Neural progenitor cell (in vitro differentiated cells): ENCODE results near the gene TMEM231. TPM values are rescaled to one million over a fixed set of nuclear protein-coding genes. Genes with fewer than 3 reads are reported as not detected.
"Not testable (repeated sequence)": the region's sequence is repeated elsewhere in the genome, so short reads cannot be mapped to it uniquely, and the experiment has no call there.

Experiments
- DNase-seq: peaks from one replicate; pipeline ENCODE4 v3.0.0-alpha.2; 2016; ENCODE audit warnings: low spot score
- H2AFZ ChIP-seq: fragments of 200-600 bp; sonication (generic); replicated peaks from 2 replicates; pipeline ENCODE4 v1.6.1; 2016; ENCODE audit warnings: antibody characterized with exemption
- H3F3A ChIP-seq: fragments of 200-600 bp; sonication (generic); 2 replicates; pipeline ENCODE4 v1.6.1; 2016; ENCODE audit warnings: antibody characterized with exemption, low read depth
- H3K27ac ChIP-seq: fragments of 200-600 bp; sonication (generic); 2 replicates; pipeline ENCODE4 v1.5.1; 2016; ENCODE audit warnings: mild to moderate bottlenecking
- H3K27me3 ChIP-seq: fragments of 200-600 bp; sonication (generic); 2 replicates; pipeline ENCODE4 v1.6.1; 2016; ENCODE audit warnings: mild to moderate bottlenecking, moderate library complexity
- H3K36me3 ChIP-seq: fragments of 200-600 bp; sonication (generic); 2 replicates; pipeline ENCODE4 v1.5.1; 2016
- H3K4me1 ChIP-seq: fragments of 200-600 bp; sonication (generic); 2 replicates; pipeline ENCODE4 v1.6.1; 2016; ENCODE audit warnings: mixed run types
- H3K4me2 ChIP-seq: fragments of 200-600 bp; sonication (generic); 2 replicates; pipeline ENCODE4 v1.6.1; 2016
- H3K4me3 ChIP-seq: fragments of 200-600 bp; sonication (generic); 2 replicates; pipeline ENCODE4 v1.5.1; 2016
- H3K79me2 ChIP-seq: fragments of 200-600 bp; sonication (generic); 2 replicates; pipeline ENCODE4 v1.6.1; 2016; ENCODE audit warnings: low read depth
- H3K9ac ChIP-seq: fragments of 200-600 bp; sonication (generic); 2 replicates; pipeline ENCODE4 v1.6.1; 2016
- H3K9me3 ChIP-seq: fragments of 200-600 bp; sonication (generic); 2 replicates; pipeline ENCODE4 v1.5.1; 2016; ENCODE audit warnings: low read depth
- H4K20me1 ChIP-seq: fragments of 200-600 bp; sonication (generic); 2 replicates; pipeline ENCODE4 v1.6.1; 2016; ENCODE audit warnings: low read depth
- H3K27ac Mint-ChIP-seq: 3 replicates; pipeline ENCODE4 v1.8.0; 2021; ENCODE audit warnings: mixed read lengths
- H3K27me3 Mint-ChIP-seq: 2 replicates; pipeline ENCODE4 v1.8.0; 2022; ENCODE audit warnings: low read depth, mild to moderate bottlenecking, inconsistent platforms, moderate library complexity, mixed read lengths; ENCODE audit not compliant: insufficient read depth
- H3K36me3 Mint-ChIP-seq: 3 replicates; pipeline ENCODE4 v1.8.0; 2021; ENCODE audit warnings: mixed read lengths
- H3K4me1 Mint-ChIP-seq: 3 replicates; pipeline ENCODE4 v1.8.0; 2021; ENCODE audit warnings: mixed read lengths
- H3K4me3 Mint-ChIP-seq: 3 replicates; pipeline ENCODE4 v1.8.0; 2021; ENCODE audit warnings: mild to moderate bottlenecking, moderate library complexity, mixed read lengths
- H3K9me3 Mint-ChIP-seq: 3 replicates; pipeline ENCODE4 v1.8.0; 2020; ENCODE audit warnings: mixed read lengths
- CTCF ChIP-seq: fragments of 200-600 bp; sonication (generic); IDR thresholded peaks from 2 replicates; pipeline ENCODE4 v1.5.1; 2017; ENCODE audit warnings: antibody characterized with exemption, mild to moderate bottlenecking
- EZH2 ChIP-seq: fragments of 200-600 bp; sonication (generic); IDR thresholded peaks from 2 replicates; pipeline ENCODE4 v1.6.1; 2017; ENCODE audit warnings: antibody characterized with exemption, mild to moderate bottlenecking, moderate library complexity
- EZH2phosphoT487 ChIP-seq: fragments of 200-600 bp; sonication (generic); IDR thresholded peaks from 2 replicates; pipeline ENCODE4 v1.6.1; 2017; ENCODE audit warnings: antibody characterized with exemption
- total RNA-seq: library from RNA; depleted of rRNA; stranded (reverse); fragments of >200 nt; gene quantifications from 2 replicates; pipeline ENCODE4 v1.2.3, GENCODE V29; 2015; ENCODE audit warnings: low replicate concordance

TMEM231 gene
- total RNA-seq, 1 donor from 2014 or later = 10.9 TPM

- H3K4me1 ChIP-seq = peaks cover 6% of the 10 kb centered on the region
- no peak overlapping the region for H3K4me2 ChIP-seq
- H3K79me2 ChIP-seq = no peaks in the 10 kb centered on the region
- H3K36me3 ChIP-seq = no peaks in the 10 kb centered on the region
- no peak overlapping the region for H2AFZ ChIP-seq
- peaks cover 5% of the 10 kb centered on the region for H3F3A ChIP-seq
- no peak overlapping the region for H3K27ac ChIP-seq
- H3K4me1 Mint-ChIP-seq = peaks cover 8% of the 10 kb centered on the region
- H3K9ac ChIP-seq = no peak overlapping the region
- TF ChIP-seq EZH2 = no peak
- no peak for TF ChIP-seq CTCF
- no peak for TF ChIP-seq EZH2phosphoT487
- H3K36me3 Mint-ChIP-seq = no peaks in the 10 kb centered on the region
- no peaks in the 10 kb centered on the region for H3K27me3 ChIP-seq
- no peak overlapping the region for H3K4me3 ChIP-seq
- no peaks in the 10 kb centered on the region for H3K27me3 Mint-ChIP-seq
- H3K4me3 Mint-ChIP-seq = no peak overlapping the region
- H4K20me1 ChIP-seq = no peaks in the 10 kb centered on the region
- H3K9me3 Mint-ChIP-seq = no peaks in the 10 kb centered on the region
- H3K27ac Mint-ChIP-seq = no peak overlapping the region
- no peaks in the 10 kb centered on the region for H3K9me3 ChIP-seq
- no peak for DNase-seq
These were observed 53.0 kb downstream of the TMEM231 start for GRCh38 chr16:75502916-75503605.

- not testable (repeated sequence) for H3K9me3 Mint-ChIP-seq, H3K36me3 Mint-ChIP-seq
These were observed 54.2 kb downstream of the TMEM231 start for GRCh38 chr16:75501820-75502219.

GRCh38 chr16:75501359-75501758, 54.7 kb downstream of the TMEM231 start:
- H3K27me3 Mint-ChIP-seq = peaks cover 2% of the 10 kb centered on the region
- H3F3A ChIP-seq = peaks cover 5% of the 10 kb centered on the region
- H3K27me3 ChIP-seq = no peaks in the 10 kb centered on the region
- no peaks in the 10 kb centered on the region for H3K36me3 Mint-ChIP-seq
- peaks cover 11% of the 10 kb centered on the region for H3K4me1 Mint-ChIP-seq
- no peaks in the 10 kb centered on the region for H3K9me3 ChIP-seq
- no peak overlapping the region for H3K9ac ChIP-seq
- H3K27ac ChIP-seq = no peak overlapping the region
- no peak overlapping the region for H3K4me3 ChIP-seq
- H3K4me1 ChIP-seq = peaks cover 6% of the 10 kb centered on the region
- no peak overlapping the region for H2AFZ ChIP-seq
- no peaks in the 10 kb centered on the region for H3K9me3 Mint-ChIP-seq
- no peaks in the 10 kb centered on the region for H3K79me2 ChIP-seq
- H3K4me2 ChIP-seq = no peak overlapping the region
- H4K20me1 ChIP-seq = no peaks in the 10 kb centered on the region
- H3K36me3 ChIP-seq = no peaks in the 10 kb centered on the region
- no peak for DNase-seq
- H3K4me3 Mint-ChIP-seq = no peak overlapping the region
- no peak for TF ChIP-seq EZH2phosphoT487
- TF ChIP-seq EZH2 = no peak
- no peak for TF ChIP-seq CTCF
- H3K27ac Mint-ChIP-seq = peak overlapping the region; percentile 24

More at GRCh38 chr16:75501820-75502219, 54.2 kb downstream of the TMEM231 start:
- H3K27me3 Mint-ChIP-seq, H3K4me3 Mint-ChIP-seq, H3K36me3 ChIP-seq, H3F3A ChIP-seq, H3K27me3 ChIP-seq, H3K79me2 ChIP-seq, H3K9ac ChIP-seq, H3K4me2 ChIP-seq, H3K27ac ChIP-seq, H2AFZ ChIP-seq, H3K27ac Mint-ChIP-seq, H3K4me3 ChIP-seq, H3K4me1 Mint-ChIP-seq, H3K4me1 ChIP-seq, DNase-seq, H3K9me3 ChIP-seq, H4K20me1 ChIP-seq: not testable (repeated sequence)

- H3F3A ChIP-seq = peaks cover 18% of the 10 kb centered on the region
- not testable (repeated sequence) for DNase-seq, H3K4me2 ChIP-seq, H3K27me3 ChIP-seq, H3K4me3 ChIP-seq, H3K9ac ChIP-seq, H3K27ac ChIP-seq, H2AFZ ChIP-seq, H3K9me3 Mint-ChIP-seq, H3K36me3 Mint-ChIP-seq, H3K79me2 ChIP-seq, H3K36me3 ChIP-seq, H3K9me3 ChIP-seq, H3K4me3 Mint-ChIP-seq, H4K20me1 ChIP-seq, H3K27ac Mint-ChIP-seq
- peaks cover 11% of the 10 kb centered on the region for H3K27me3 Mint-ChIP-seq
- peaks cover 11% of the 10 kb centered on the region for H3K4me1 ChIP-seq
- peaks cover 19% of the 10 kb centered on the region for H3K4me1 Mint-ChIP-seq
These were observed 57.3 kb downstream of the TMEM231 start for GRCh38 chr16:75498605-75499322.
